BLaER1 (cell line): ENCODE results near the gene PLEKHA7.
A peak's percentile ranks its signal among the peaks of the same experiment; 100 is the strongest.

Experiments used
- H3K27ac ChIP-seq: shearing (Covaris generic); formaldehyde crosslinking; 2 replicates; pipeline ENCODE4 v1.8.1; 2022
- H3K27me3 ChIP-seq: shearing (Covaris generic); formaldehyde crosslinking; 2 replicates; pipeline ENCODE4 v1.8.1; 2022
- H3K36me3 ChIP-seq: shearing (Covaris generic); formaldehyde crosslinking; 2 replicates; pipeline ENCODE4 v1.8.1; 2022
- H3K4me1 ChIP-seq: shearing (Covaris generic); formaldehyde crosslinking; 2 replicates; pipeline ENCODE4 v1.8.1; 2022
- H3K4me2 ChIP-seq: shearing (Covaris generic); formaldehyde crosslinking; 2 replicates; pipeline ENCODE4 v1.8.1; 2022
- H3K4me3 ChIP-seq: shearing (Covaris generic); formaldehyde crosslinking; 2 replicates; pipeline ENCODE4 v1.8.1; 2022
- H3K9ac ChIP-seq: shearing (Covaris generic); formaldehyde crosslinking; 2 replicates; pipeline ENCODE4 v1.8.1; 2022
- H3K9me3 ChIP-seq: shearing (Covaris generic); formaldehyde crosslinking; 2 replicates; pipeline ENCODE4 v1.8.1; 2022
- H4K20me1 ChIP-seq: shearing (Covaris generic); formaldehyde crosslinking; 2 replicates; pipeline ENCODE4 v1.8.1; 2022
- Cebpa-rat ChIP-seq: shearing (Covaris generic); IDR thresholded peaks from 2 replicates; pipeline ENCODE4 v1.8.1; 2022

Gene PLEKHA7

DNA sequence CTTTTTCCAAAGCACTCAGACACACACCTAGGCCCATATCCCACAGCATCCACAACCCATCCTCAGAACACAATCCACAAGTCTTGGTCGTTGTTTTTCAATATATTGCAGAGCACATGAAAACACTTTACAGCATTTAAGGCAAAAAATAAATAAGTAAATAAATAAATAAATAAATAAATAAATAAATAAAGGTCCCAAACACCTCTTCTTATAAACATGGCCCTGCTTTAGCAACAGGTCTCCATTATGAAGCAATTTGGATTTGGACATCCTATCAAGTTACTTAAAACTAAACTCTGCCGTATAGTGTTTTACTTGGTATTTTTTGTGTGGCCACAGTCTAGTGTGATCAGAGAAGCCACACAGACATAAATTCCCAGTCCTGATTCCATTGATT, 10.7 kb upstream of the PLEKHA7 start:
- H3K4me2 ChIP-seq: no peak overlapping the region
- H3K9ac ChIP-seq: no peak overlapping the region
- H3K4me3 ChIP-seq: no peak overlapping the region
- no peaks in the 10 kb centered on the region for H4K20me1 ChIP-seq
- H3K27me3 ChIP-seq: no peaks in the 10 kb centered on the region
- H3K9me3 ChIP-seq: no peaks in the 10 kb centered on the region
- TF ChIP-seq Cebpa-rat: no peak
- no peaks in the 10 kb centered on the region for H3K36me3 ChIP-seq
- no peak overlapping the region for H3K27ac ChIP-seq
- no peaks in the 10 kb centered on the region for H3K4me1 ChIP-seq

DNA sequence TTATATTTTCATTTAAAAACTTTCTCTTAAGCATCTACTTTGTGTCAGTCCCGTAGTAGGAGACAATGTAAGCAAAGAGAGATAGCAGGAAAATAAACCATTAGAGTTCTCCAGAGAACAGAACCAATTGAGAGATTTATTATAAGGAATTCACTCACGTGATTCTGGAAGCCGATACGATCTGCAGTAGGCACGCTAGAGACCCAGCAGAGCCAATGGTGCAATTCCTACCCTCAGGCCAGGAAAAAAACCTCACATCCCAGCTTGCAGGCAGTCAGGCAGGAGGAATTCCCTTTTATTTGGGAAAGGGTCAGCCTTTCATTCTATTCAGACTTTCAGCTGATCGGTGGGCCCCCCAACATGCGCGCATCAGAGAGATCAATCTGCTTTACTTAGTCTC, 7.3 kb upstream of the PLEKHA7 start:
- no peak for TF ChIP-seq Cebpa-rat
- H4K20me1 ChIP-seq: no peaks in the 10 kb centered on the region
- H3K9ac ChIP-seq: no peak overlapping the region
- H3K9me3 ChIP-seq: no peaks in the 10 kb centered on the region
- peaks cover 10% of the 10 kb centered on the region; the same call in 1 of the 2 replicates for H3K27me3 ChIP-seq
- no peak overlapping the region for H3K4me2 ChIP-seq
- H3K4me3 ChIP-seq: no peak overlapping the region
- H3K4me1 ChIP-seq: no peaks in the 10 kb centered on the region
- no peak overlapping the region for H3K27ac ChIP-seq
- H3K36me3 ChIP-seq: no peaks in the 10 kb centered on the region

DNA sequence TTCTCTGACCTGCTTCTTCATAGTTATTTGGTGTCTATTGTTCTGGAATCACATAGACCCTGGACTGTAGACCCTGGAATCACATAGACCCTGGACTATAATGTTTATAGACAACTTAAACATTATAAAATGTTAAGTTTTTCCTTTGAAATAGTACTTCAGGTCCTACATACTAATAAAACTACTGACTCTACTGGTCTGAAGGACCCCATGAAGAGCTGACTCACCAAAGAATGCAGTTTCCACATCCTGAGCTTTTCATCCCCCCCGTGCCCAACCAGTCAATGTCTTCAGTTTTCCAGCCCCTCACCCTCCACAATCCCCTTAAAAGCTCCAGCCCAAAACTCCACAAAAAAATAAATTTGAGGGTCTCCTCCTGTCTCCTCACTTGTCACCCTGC, 6.6 kb upstream of the PLEKHA7 start:
- no peak for TF ChIP-seq Cebpa-rat
- H3K9ac ChIP-seq: no peak overlapping the region
- H4K20me1 ChIP-seq: no peaks in the 10 kb centered on the region
- peaks cover 17% of the 10 kb centered on the region for H3K27me3 ChIP-seq
- H3K36me3 ChIP-seq: no peaks in the 10 kb centered on the region
- H3K27ac ChIP-seq: no peak overlapping the region
- peaks cover under 1% of the 10 kb centered on the region; the same call in 1 of the 2 replicates for H3K9me3 ChIP-seq
- no peak overlapping the region for H3K4me2 ChIP-seq
- no peak overlapping the region for H3K4me3 ChIP-seq
- no peaks in the 10 kb centered on the region for H3K4me1 ChIP-seq

DNA sequence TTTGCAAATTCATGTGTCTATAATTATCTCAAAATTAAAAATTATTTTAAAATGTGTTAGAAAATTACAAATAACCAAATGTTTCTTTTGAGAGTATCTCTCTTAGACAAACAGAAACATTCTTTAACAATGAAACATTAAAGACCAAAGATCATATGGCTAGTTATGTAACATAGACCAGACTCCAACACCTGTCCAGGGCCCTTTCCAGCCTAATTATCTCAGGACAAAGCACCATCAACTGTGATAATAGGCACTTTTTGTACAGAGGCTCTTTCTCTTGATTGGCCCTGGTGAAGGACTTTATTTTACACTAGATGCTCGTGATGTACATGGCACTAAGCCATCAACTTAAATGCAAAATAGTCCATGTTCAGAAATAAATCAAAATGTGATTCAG, 5.0 kb upstream of the PLEKHA7 start:
- no peaks in the 10 kb centered on the region for H3K36me3 ChIP-seq
- H3K4me1 ChIP-seq: no peaks in the 10 kb centered on the region
- peaks cover 12% of the 10 kb centered on the region; the same call in 1 of the 2 replicates for H4K20me1 ChIP-seq
- no peak overlapping the region for H3K9ac ChIP-seq
- H3K4me2 ChIP-seq: no peak overlapping the region
- peaks cover 32% of the 10 kb centered on the region for H3K27me3 ChIP-seq
- no peak overlapping the region for H3K27ac ChIP-seq
- H3K9me3 ChIP-seq: peaks cover 6% of the 10 kb centered on the region; the same call in 1 of the 2 replicates
- H3K4me3 ChIP-seq: no peak overlapping the region
- no peak for TF ChIP-seq Cebpa-rat

DNA sequence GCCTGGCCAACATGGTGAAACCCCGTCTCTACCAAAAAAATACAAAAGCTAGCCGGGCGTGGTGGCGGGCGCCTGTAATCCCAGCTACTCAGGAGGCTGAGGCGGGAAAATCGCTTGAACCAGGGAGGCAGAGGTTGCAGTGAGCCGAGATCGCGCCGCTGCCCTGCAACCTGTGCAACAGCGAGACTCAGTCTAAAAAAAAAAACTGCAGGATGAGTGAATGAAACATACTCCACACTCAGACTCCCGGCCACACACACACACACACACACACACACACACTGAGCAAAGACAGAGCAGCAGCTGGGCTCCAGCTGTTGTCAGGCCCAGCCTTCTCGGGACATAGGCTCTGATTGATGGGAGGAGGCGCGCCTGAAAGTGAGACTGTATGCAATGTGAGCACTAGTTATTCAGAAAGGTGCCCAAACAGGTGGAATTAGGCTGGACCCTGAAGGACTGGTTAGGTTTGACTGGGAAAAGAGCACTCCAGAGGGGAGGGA, 1.5 kb upstream of the PLEKHA7 start:
- Histone ChIP-seq H3K27me3 (peaks cover 66% of the 10 kb centered on the region), H3K27ac (no peak overlapping the region), H3K9ac (no peak overlapping the region), H3K4me1 (peaks cover 6% of the 10 kb centered on the region), H4K20me1 (peaks cover 22% of the 10 kb centered on the region; the same call in 1 of the 2 replicates), H3K4me3 (no peak overlapping the region), H3K36me3 (no peaks in the 10 kb centered on the region), H3K9me3 (peaks cover 6% of the 10 kb centered on the region; the same call in 1 of the 2 replicates), H3K4me2 (no peak overlapping the region)
- TF ChIP-seq Cebpa-rat: no peak

DNA sequence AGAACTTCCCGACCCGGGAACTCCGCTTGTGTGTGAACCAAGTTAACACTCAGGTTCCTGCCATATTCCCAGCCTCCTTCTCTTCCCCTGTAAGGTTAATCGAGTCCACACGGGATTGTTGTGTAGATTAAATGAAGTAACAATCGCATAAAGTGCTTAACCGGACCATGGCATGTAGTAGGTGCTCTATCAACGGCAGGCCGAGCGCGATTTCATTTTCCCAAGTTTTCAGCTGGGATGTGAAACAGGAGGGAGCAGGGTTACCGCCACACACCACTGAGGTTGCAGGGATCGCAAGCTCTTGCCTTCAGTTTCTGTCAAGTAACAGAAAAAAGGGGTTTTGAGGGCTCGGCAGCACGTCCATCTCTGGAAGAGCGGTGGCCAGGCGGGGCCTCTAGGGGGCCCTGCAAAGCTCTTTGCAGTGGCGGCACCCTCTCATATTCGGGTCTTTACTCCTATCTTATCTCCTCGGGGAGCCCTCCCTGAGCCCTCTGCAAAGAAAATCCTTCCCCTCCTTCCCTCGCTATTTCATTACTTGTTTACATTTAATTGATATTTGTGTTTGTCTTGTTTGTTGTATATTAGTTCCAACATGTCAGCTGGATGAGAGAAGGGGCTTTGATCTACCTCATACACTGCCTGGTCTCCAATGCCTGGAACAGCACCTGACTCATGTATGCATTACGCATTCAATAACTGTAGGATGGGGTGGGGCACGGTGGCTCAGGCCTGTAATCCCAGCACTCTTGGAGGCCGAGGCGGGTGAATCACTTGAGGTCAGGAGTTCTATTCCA, 816 bp upstream of the PLEKHA7 start:
- Histone ChIP-seq H3K27ac (no peak overlapping the region), H3K4me1 (peaks cover 6% of the 10 kb centered on the region), H3K9ac (no peak overlapping the region), H3K27me3 (peaks cover 71% of the 10 kb centered on the region), H3K9me3 (peaks cover 6% of the 10 kb centered on the region; the same call in 1 of the 2 replicates), H3K4me3 (peak overlapping the region; percentile 61), H4K20me1 (peaks cover 22% of the 10 kb centered on the region; the same call in 1 of the 2 replicates), H3K36me3 (no peaks in the 10 kb centered on the region), H3K4me2 (peak overlapping the region; percentile 71)
- TF ChIP-seq Cebpa-rat: no peak

DNA sequence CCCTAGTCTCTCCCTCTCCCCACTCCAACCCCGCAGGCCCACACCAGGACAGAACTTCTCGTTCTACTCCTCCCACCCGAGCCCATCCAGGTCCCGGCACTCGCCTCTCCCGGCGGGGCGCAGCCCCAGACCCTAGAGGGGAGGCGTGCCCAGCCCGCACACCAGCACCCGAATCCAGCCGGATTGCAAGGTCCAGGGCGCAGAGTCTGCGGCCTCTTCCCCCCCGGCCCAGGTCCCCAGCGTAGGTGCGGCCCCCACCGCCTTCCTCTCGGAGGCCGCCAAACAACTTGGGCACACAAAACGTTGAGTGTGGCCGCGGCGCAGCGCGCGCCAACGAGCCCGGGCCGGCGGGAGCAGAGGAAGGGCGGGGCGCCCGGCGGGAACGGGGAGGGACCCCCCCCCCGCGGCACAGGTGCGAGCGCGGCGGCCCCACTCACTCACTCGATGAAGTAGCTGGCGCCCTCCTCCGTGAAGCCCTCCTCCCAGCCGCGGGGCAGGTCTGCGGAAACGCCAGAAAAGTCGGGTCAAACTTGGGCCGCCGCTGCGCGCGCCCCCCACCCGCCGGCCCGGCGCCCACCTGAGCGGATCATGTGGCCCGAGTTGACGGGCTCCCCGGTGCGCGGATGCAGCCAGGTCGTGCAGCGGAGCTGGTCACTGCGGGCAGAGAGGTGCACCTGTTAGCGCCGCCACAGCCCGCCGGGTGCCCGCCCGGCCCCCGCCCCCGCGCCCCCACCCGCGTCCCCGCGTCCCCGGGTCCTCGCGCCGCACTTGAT, 480 bp downstream of the PLEKHA7 start:
- peaks cover 22% of the 10 kb centered on the region; the same call in 1 of the 2 replicates for H4K20me1 ChIP-seq

DNA sequence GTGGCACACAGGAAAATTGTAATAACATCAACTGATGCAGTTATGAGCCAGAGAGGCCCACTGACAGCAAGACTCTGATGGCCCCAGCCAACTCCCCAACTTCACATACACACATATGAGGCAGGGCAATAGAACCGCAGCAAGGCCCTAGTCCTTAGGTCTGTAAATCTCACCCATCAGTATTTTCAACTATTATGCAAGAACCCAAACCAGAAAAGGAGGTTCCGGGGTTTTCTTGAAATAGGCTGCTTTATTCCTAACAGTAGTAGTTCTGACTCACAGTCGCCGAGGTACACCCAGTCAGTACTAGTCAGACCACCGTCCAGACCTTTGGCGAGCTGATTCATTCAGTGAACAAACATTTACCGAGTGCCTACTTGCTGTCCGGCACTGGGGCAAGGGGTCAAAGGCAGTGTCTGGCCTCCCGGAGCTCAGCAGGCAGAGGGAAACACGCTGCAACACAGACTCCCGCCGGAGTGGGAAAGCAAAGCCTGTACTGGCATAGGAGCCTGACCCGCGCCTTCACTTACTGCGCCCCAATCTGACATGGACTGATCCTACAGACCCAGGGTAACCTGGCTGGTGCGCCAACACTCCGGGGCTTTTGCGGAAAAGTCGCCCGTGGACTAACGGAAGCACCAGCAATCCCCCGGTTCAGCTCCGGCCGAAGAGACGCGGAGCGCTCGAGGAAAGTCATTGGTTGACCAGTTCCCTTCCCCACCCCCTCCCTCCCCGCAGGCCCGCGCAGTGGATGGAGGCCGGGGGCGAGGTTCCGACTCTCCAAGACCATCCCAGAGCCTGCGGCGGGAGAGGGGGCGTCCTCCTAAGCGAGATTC, 1.3 kb downstream of the PLEKHA7 start:
- Histone ChIP-seq H4K20me1 (peaks cover 22% of the 10 kb centered on the region; the same call in 1 of the 2 replicates), H3K27me3 (peaks cover 71% of the 10 kb centered on the region), H3K4me2 (peak overlapping the region; percentile 96), H3K27ac (no peak overlapping the region), H3K4me1 (peaks cover 6% of the 10 kb centered on the region), H3K9me3 (peaks cover 6% of the 10 kb centered on the region; the same call in 1 of the 2 replicates), H3K9ac (no peak overlapping the region), H3K36me3 (no peaks in the 10 kb centered on the region), H3K4me3 (peak overlapping the region; percentile 69)
- no peak for TF ChIP-seq Cebpa-rat

More for the DNA sequence above, 480 bp downstream of the PLEKHA7 start:
- Histone ChIP-seq H3K4me3 (peak overlapping the region; percentile 69), H3K27ac (no peak overlapping the region), H3K36me3 (no peaks in the 10 kb centered on the region), H3K27me3 (peaks cover 71% of the 10 kb centered on the region), H3K9me3 (peaks cover 6% of the 10 kb centered on the region; the same call in 1 of the 2 replicates), H3K9ac (no peak overlapping the region), H3K4me2 (peak overlapping the region; percentile 96), H3K4me1 (peaks cover 6% of the 10 kb centered on the region)
- no peak for TF ChIP-seq Cebpa-rat

DNA sequence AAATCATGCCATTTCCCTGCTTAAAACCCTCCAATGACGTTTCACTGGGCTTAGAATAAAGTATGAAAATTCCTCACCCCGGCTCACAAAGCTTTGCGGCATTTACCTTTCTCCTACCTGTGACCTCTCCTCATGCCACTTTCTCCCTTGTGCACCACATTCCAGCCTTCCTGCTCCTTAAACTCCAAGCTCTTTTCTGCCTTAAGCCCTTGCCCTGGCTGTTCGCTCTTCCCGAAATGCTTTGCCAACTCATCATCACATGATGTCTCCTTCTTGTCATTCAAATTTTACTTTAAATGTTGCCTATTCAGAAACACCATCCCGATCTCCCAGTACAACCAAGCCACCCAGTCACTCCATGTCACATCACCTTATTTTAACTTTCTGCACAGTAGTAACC, 2.0 kb downstream of the PLEKHA7 start:
- no peak for TF ChIP-seq Cebpa-rat
- Histone ChIP-seq H3K4me1 (peaks cover 6% of the 10 kb centered on the region), H3K4me3 (no peak overlapping the region), H4K20me1 (peaks cover 22% of the 10 kb centered on the region; the same call in 1 of the 2 replicates), H3K9me3 (peaks cover 6% of the 10 kb centered on the region; the same call in 1 of the 2 replicates), H3K9ac (no peak overlapping the region), H3K4me2 (no peak overlapping the region), H3K36me3 (no peaks in the 10 kb centered on the region), H3K27ac (no peak overlapping the region), H3K27me3 (peaks cover 68% of the 10 kb centered on the region)
